ENCODE results near the gene RBFOX2.

DNA sequence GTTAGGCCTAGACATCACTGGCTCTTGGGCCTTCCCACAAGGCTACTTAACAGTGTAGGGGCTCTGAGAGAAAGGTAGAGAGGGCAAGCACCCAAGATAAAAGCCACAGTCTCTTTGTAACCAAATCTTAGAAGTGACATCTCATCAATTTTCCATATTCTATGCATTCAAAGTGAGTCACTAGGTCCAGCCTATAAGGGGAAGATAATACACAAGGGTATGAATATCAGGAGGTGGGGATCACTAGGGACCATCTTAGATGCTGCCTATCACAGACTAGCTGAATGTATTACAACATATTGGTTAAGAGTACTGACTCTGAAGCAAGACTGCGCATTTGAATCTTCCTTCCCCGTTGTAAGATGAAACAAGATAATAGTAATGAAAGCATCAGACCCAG lies 144.1 kb downstream of the RBFOX2 start:
- TF ChIP-seq, protein P1, sequence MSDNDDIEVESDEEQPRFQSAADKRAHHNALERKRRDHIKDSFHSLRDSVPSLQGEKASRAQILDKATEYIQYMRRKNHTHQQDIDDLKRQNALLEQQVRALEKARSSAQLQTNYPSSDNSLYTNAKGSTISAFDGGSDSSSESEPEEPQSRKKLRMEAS (IDR thresholded peaks at IDR 0.05), result no peak
- TF ChIP-seq NFIC (IDR thresholded peaks at IDR 0.05) (no peak), CEBPB (IDR thresholded peaks at IDR 0.05) (no peak), FOXM1 (IDR thresholded peaks at IDR 0.05; ENCODE audit: borderline replicate concordance, low read depth) (no peak), EGR1 (IDR thresholded peaks at IDR 0.05) (no peak), ZBTB7A (IDR thresholded peaks at IDR 0.05; ENCODE audit: low read depth) (no peak), EP300 (IDR thresholded peaks at IDR 0.05; ENCODE audit: borderline replicate concordance) (no peak)

All from Ishikawa (cell line).